ENCODE measurements around the gene SPRED2.

The SPRED2 gene

GRCh38 chr2:65383541-65384488, 48.6 kb downstream of the SPRED2 start:
- DNase-seq (no peak), ATAC-seq (replicated peaks) (no peak)
- Mint-ChIP-seq H3K27ac (peak overlapping the region; percentile 49 to 83), H3K36me3 (ENCODE audit: insufficient read depth) (peaks cover 7% of the 10 kb centered on the region), H3K27me3 (no peaks in the 10 kb centered on the region), H3K4me3 (no peak overlapping the region), H3K9me3 (no peaks in the 10 kb centered on the region), H3K4me1 (ENCODE audit: low read depth in 2 of 2) (peaks cover 13 to 17% of the 10 kb centered on the region in 2 donors)

- no peaks in the 10 kb centered on the region for H3K9me3 Mint-ChIP-seq
- peaks cover 13 to 17% of the 10 kb centered on the region in 2 donors for H3K4me1 Mint-ChIP-seq (ENCODE audit: low read depth in 2 of 2)
- peaks cover 5% of the 10 kb centered on the region for H3K36me3 Mint-ChIP-seq (ENCODE audit: insufficient read depth)
- H3K27ac Mint-ChIP-seq, result peak overlapping the region; percentile 47 to 83
- peak overlapping the region; percentile 67 to 74 for H3K4me3 Mint-ChIP-seq
- ATAC-seq (replicated peaks) (peak; percentile 89), DNase-seq (peak; percentile 46 to 59 (median 53))
- H3K27me3 Mint-ChIP-seq, result no peaks in the 10 kb centered on the region
Observed at GRCh38 chr2:65382776-65383357, 49.5 kb downstream of the SPRED2 start.

- peaks cover 4% of the 10 kb centered on the region for H3K36me3 Mint-ChIP-seq (ENCODE audit: insufficient read depth)
- H3K9me3 Mint-ChIP-seq, result no peaks in the 10 kb centered on the region
- no peaks in the 10 kb centered on the region for H3K27me3 Mint-ChIP-seq
- ATAC-seq (replicated peaks), result no peak
- H3K4me1 Mint-ChIP-seq (ENCODE audit: low read depth in 2 of 2), result peaks cover 13 to 17% of the 10 kb centered on the region in 2 donors
- DNase-seq, result no peak
- peak overlapping the region; percentile 47 to 83 for H3K27ac Mint-ChIP-seq
- H3K4me3 Mint-ChIP-seq, result peak overlapping the region; percentile 67 to 74
Observed at GRCh38 chr2:65382323-65382722, 50.1 kb downstream of the SPRED2 start.

- DNase-seq, result no peak
- H3K4me1 Mint-ChIP-seq (ENCODE audit: low read depth in 2 of 2), result peaks cover 13 to 17% of the 10 kb centered on the region in 2 donors
- H3K36me3 Mint-ChIP-seq (ENCODE audit: insufficient read depth), result no peaks in the 10 kb centered on the region
- no peaks in the 10 kb centered on the region for H3K9me3 Mint-ChIP-seq
- ATAC-seq (replicated peaks), result no peak
- H3K4me3 Mint-ChIP-seq, result peak overlapping the region in 1 of 2 donors; percentile 55
- peak overlapping the region in 1 of 2 donors; percentile 47 for H3K27ac Mint-ChIP-seq
- H3K27me3 Mint-ChIP-seq, result no peaks in the 10 kb centered on the region
Observed at GRCh38 chr2:65381607-65382051, 50.8 kb downstream of the SPRED2 start.

- H3K4me1 Mint-ChIP-seq (ENCODE audit: low read depth in 2 of 2), result peaks cover 13 to 16% of the 10 kb centered on the region in 2 donors
- H3K4me3 Mint-ChIP-seq, result no peak overlapping the region
- H3K36me3 Mint-ChIP-seq (ENCODE audit: insufficient read depth), result no peaks in the 10 kb centered on the region
- H3K9me3 Mint-ChIP-seq, result no peaks in the 10 kb centered on the region
- no peak overlapping the region for H3K27ac Mint-ChIP-seq
- DNase-seq, result no peak
- H3K27me3 Mint-ChIP-seq, result no peaks in the 10 kb centered on the region
- no peak for ATAC-seq (replicated peaks)
Observed at GRCh38 chr2:65380255-65380654, 52.1 kb downstream of the SPRED2 start.

GRCh38 chr2:65379721-65380171, 52.7 kb downstream of the SPRED2 start:
- H3K9me3 Mint-ChIP-seq, result no peaks in the 10 kb centered on the region
- ATAC-seq (replicated peaks) (no peak), DNase-seq (no peak)
- H3K27ac Mint-ChIP-seq, result no peak overlapping the region
- H3K4me3 Mint-ChIP-seq, result no peak overlapping the region
- H3K4me1 Mint-ChIP-seq (ENCODE audit: low read depth in 2 of 2), result peaks cover 13 to 15% of the 10 kb centered on the region in 2 donors
- H3K36me3 Mint-ChIP-seq (ENCODE audit: insufficient read depth), result no peaks in the 10 kb centered on the region
- H3K27me3 Mint-ChIP-seq, result no peaks in the 10 kb centered on the region

- Mint-ChIP-seq H3K27ac (no peak overlapping the region), H3K4me3 (no peak overlapping the region), H3K9me3 (no peaks in the 10 kb centered on the region), H3K27me3 (no peaks in the 10 kb centered on the region), H3K4me1 (ENCODE audit: low read depth in 2 of 2) (peaks cover 13 to 15% of the 10 kb centered on the region in 2 donors), H3K36me3 (ENCODE audit: insufficient read depth) (no peaks in the 10 kb centered on the region)
- ATAC-seq (replicated peaks) (no peak), DNase-seq (no peak)
Observed at GRCh38 chr2:65379223-65379622, 53.2 kb downstream of the SPRED2 start.

- H3K9me3 Mint-ChIP-seq, result no peaks in the 10 kb centered on the region
- H3K36me3 Mint-ChIP-seq (ENCODE audit: insufficient read depth), result no peaks in the 10 kb centered on the region
- H3K4me1 Mint-ChIP-seq (ENCODE audit: low read depth in 2 of 2), result peaks cover 13% of the 10 kb centered on the region in 2 donors
- H3K27me3 Mint-ChIP-seq, result no peaks in the 10 kb centered on the region
- H3K27ac Mint-ChIP-seq, result no peak overlapping the region
- ATAC-seq (replicated peaks) (no peak), DNase-seq (no peak)
- H3K4me3 Mint-ChIP-seq, result no peak overlapping the region
Observed at GRCh38 chr2:65378290-65378689, 54.1 kb downstream of the SPRED2 start.

- H3K27me3 Mint-ChIP-seq, result no peaks in the 10 kb centered on the region
- ATAC-seq (replicated peaks), result no peak
- H3K27ac Mint-ChIP-seq, result no peak overlapping the region
- peaks cover 8 to 9% of the 10 kb centered on the region in 2 donors for H3K4me1 Mint-ChIP-seq (ENCODE audit: low read depth in 2 of 2)
- no peak overlapping the region for H3K4me3 Mint-ChIP-seq
- no peak for DNase-seq
- H3K9me3 Mint-ChIP-seq, result no peaks in the 10 kb centered on the region
- no peaks in the 10 kb centered on the region for H3K36me3 Mint-ChIP-seq (ENCODE audit: insufficient read depth)
Observed at GRCh38 chr2:65377556-65378192, 54.7 kb downstream of the SPRED2 start.

- H3K4me3 Mint-ChIP-seq, result no peak overlapping the region
- ATAC-seq (replicated peaks) (no peak), DNase-seq (no peak)
- H3K27me3 Mint-ChIP-seq, result no peaks in the 10 kb centered on the region
- H3K9me3 Mint-ChIP-seq, result no peaks in the 10 kb centered on the region
- H3K36me3 Mint-ChIP-seq (ENCODE audit: insufficient read depth), result no peaks in the 10 kb centered on the region
- no peaks in the 10 kb centered on the region for H3K4me1 Mint-ChIP-seq (ENCODE audit: low read depth in 2 of 2)
- no peak overlapping the region for H3K27ac Mint-ChIP-seq
Observed at GRCh38 chr2:65375723-65376122, 56.7 kb downstream of the SPRED2 start.

GRCh38 chr2:65374999-65375398, 57.4 kb downstream of the SPRED2 start:
- H3K4me1 Mint-ChIP-seq (ENCODE audit: low read depth in 2 of 2), result no peaks in the 10 kb centered on the region
- H3K4me3 Mint-ChIP-seq, result no peak overlapping the region
- no peak for ATAC-seq (replicated peaks)
- no peaks in the 10 kb centered on the region for H3K36me3 Mint-ChIP-seq (ENCODE audit: insufficient read depth)
- no peaks in the 10 kb centered on the region for H3K27me3 Mint-ChIP-seq
- H3K9me3 Mint-ChIP-seq, result no peaks in the 10 kb centered on the region
- H3K27ac Mint-ChIP-seq, result no peak overlapping the region
- DNase-seq, result no peak

GRCh38 chr2:65374575-65374974, 57.8 kb downstream of the SPRED2 start:
- no peaks in the 10 kb centered on the region for H3K27me3 Mint-ChIP-seq
- H3K4me1 Mint-ChIP-seq (ENCODE audit: low read depth in 2 of 2), result no peaks in the 10 kb centered on the region
- H3K4me3 Mint-ChIP-seq, result no peak overlapping the region
- no peak overlapping the region for H3K27ac Mint-ChIP-seq
- ATAC-seq (replicated peaks) (no peak), DNase-seq (no peak)
- no peaks in the 10 kb centered on the region for H3K36me3 Mint-ChIP-seq (ENCODE audit: insufficient read depth)
- no peaks in the 10 kb centered on the region for H3K9me3 Mint-ChIP-seq

- DNase-seq, result no peak
- no peaks in the 10 kb centered on the region for H3K27me3 Mint-ChIP-seq
- no peak overlapping the region for H3K27ac Mint-ChIP-seq
- no peaks in the 10 kb centered on the region for H3K36me3 Mint-ChIP-seq (ENCODE audit: insufficient read depth)
- no peak for ATAC-seq (replicated peaks)
- no peaks in the 10 kb centered on the region for H3K9me3 Mint-ChIP-seq
- no peak overlapping the region for H3K4me3 Mint-ChIP-seq
- no peaks in the 10 kb centered on the region for H3K4me1 Mint-ChIP-seq (ENCODE audit: low read depth in 2 of 2)
Observed at GRCh38 chr2:65373365-65373918, 59.0 kb downstream of the SPRED2 start.
